BJ (cell line): Measurements from ENCODE around the gene ZNF644. TPM values are rescaled to one million over a fixed set of nuclear protein-coding genes. Genes with fewer than 3 reads are reported as not detected.
"Not testable (repeated sequence)": the region's sequence is repeated elsewhere in the genome, so short reads cannot be mapped to it uniquely, and the experiment has no call there.

Experiments used
- CTCF ChIA-PET: fragments of 350-600 bp; formaldehyde crosslinking; extraction: SDS; loops from one replicate; lab custom pipeline; 2021; ENCODE audit warnings: antibody characterized with exemption, inconsistent platforms; lab: Yijun Ruan, JAX
- POLR2A ChIA-PET: fragments of 300-600 bp; sonication (Branson Sonifier 250); formaldehyde crosslinking; extraction: SDS; loops from one replicate; lab custom pipeline; 2021; ENCODE audit warnings: antibody characterized with exemption; lab: Charles Lee
- DNase-seq: peaks from one replicate; pipeline ENCODE4 v3.0.0-alpha.2; 2011; ENCODE audit warnings: low read depth
- H3K27me3 ChIP-seq: 2 replicates; pipeline ENCODE4 v1.6.0; 2011; ENCODE audit warnings: low read length; ENCODE audit not compliant: control insufficient read depth, insufficient read depth
- H3K36me3 ChIP-seq: 2 replicates; pipeline ENCODE4 v1.5.1; 2011; ENCODE audit warnings: low read length; ENCODE audit not compliant: control insufficient read depth, insufficient read depth
- H3K4me3 ChIP-seq: 2 replicates; pipeline ENCODE4 v1.5.1; 2011; ENCODE audit warnings: low read depth, mild to moderate bottlenecking, control low read depth, low read length
- CTCF ChIP-seq: IDR thresholded peaks from 2 replicates; pipeline ENCODE4 v1.5.1; 2011; ENCODE audit warnings: low read depth, mild to moderate bottlenecking, control low read depth, inconsistent platforms, low read length, moderate library complexity; ENCODE audit not compliant: insufficient read depth
- polyA plus RNA-seq: library from polyadenylated mRNA; depleted of rRNA; stranded (reverse); fragments of >200 nt; gene quantifications from 2 replicates; pipeline ENCODE4 v1.2.3, GENCODE V29; 2011

ZNF644 gene
- polyA plus RNA-seq, 1 experiment: 7.3 TPM

DNA sequence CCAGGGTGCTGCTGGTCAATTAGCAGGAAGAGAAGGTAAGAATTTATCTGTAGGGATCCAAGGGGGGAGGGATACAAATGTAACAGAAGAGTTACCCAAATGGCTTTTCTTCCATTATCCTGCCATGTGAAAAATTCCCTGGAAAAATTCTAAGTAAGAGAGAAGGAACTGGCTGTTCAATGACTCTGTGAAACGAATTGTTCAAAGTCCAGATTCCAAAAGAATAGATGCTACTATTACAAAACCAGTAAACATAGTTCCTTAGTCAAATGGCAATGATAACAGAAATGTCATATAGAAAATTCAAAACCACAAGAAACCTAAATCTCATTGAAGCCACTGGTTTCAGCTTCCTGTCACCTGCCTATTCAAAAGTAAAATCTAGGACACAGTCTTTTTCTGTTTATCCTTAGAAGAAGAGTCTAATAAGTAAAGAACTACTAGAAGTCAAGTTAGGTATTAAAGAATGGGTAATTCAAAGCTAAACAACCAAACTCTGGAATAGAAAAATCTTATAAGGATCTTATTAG is 102.6 kb downstream of the ZNF644 start:
- CTCF ChIA-PET: interaction anchor here (0.6 kb wide), 1 partner anchor 69 kb away, joined by 3 read pairs; no protein-coding TSS in a partner anchor
- no peak for DNase-seq
- peaks cover 1% of the 10 kb centered on the region; the same call in 1 of the 2 replicates for H3K36me3 ChIP-seq
- H3K4me3 ChIP-seq: no peak overlapping the region
- no peak for TF ChIP-seq CTCF
- no peaks in the 10 kb centered on the region for H3K27me3 ChIP-seq
- POLR2A ChIA-PET: no interaction called here

- Histone ChIP-seq H3K36me3 (peaks cover under 1% of the 10 kb centered on the region; the same call in 1 of the 2 replicates), H3K27me3 (no peaks in the 10 kb centered on the region), H3K4me3 (no peak overlapping the region)
- POLR2A ChIA-PET: no interaction called here
- DNase-seq: no peak
- CTCF ChIA-PET: no interaction called here
- no peak for TF ChIP-seq CTCF
These were observed 110.5 kb downstream of the ZNF644 start for GRCh38 chr1:90911353-90911752.

- Histone ChIP-seq H3K4me3 (no peak overlapping the region), H3K36me3 (peaks cover 3% of the 10 kb centered on the region), H3K27me3 (no peaks in the 10 kb centered on the region)
- ChIA-PET POLR2A (no interaction called here), CTCF (interaction anchor here (1.5 kb wide), 1 partner anchor 12 kb away, joined by 3 read pairs; no protein-coding TSS in a partner anchor)
- TF ChIP-seq CTCF: no peak
- DNase-seq: no peak
These were observed 119.2 kb downstream of the ZNF644 start for GRCh38 chr1:90902672-90903071.

DNA sequence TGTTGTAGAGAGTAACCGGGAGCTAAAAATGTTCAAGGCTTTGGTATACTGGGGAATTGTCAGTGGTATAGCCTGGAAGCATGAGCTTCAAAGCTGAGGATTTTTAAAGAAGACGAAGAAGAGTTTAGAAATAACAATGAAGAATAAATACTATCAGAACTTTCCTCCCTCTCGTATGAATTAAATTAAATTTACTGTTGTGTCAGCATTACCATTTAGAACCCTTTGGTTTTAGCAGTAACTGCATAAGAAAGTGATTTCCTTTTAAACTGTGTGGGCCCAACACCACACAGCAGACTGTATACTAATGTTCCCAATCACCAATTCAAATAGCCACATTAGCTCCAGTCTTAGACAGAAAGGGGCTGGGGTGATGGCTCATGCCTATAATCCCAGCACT is 122.6 kb downstream of the ZNF644 start:
- H3K4me3 ChIP-seq: no peak overlapping the region
- no peaks in the 10 kb centered on the region for H3K27me3 ChIP-seq
- ChIA-PET POLR2A (no interaction called here), CTCF (interaction anchor here (1.1 kb wide), 1 partner anchor 10 kb away, joined by 3 read pairs; no protein-coding TSS in a partner anchor)
- DNase-seq: no peak
- peaks cover 3% of the 10 kb centered on the region for H3K36me3 ChIP-seq
- no peak for TF ChIP-seq CTCF

- H3K36me3 ChIP-seq, H3K4me3 ChIP-seq, CTCF ChIA-PET, H3K27me3 ChIP-seq, DNase-seq, POLR2A ChIA-PET: not testable (repeated sequence)
These were observed 128.2 kb downstream of the ZNF644 start for GRCh38 chr1:90893679-90894078.

GRCh38 chr1:90892884-90893283 is 129.0 kb downstream of the ZNF644 start:
- CTCF ChIA-PET, H3K36me3 ChIP-seq, H3K4me3 ChIP-seq, DNase-seq, H3K27me3 ChIP-seq: not testable (repeated sequence)
- POLR2A ChIA-PET: interaction anchor here (0.6 kb wide), 1 partner anchor 12 kb away, joined by 9 read pairs; no protein-coding TSS in a partner anchor

GRCh38 chr1:90892196-90892595 is 129.6 kb downstream of the ZNF644 start:
- H3K36me3 ChIP-seq, H3K27me3 ChIP-seq, CTCF ChIA-PET, DNase-seq, H3K4me3 ChIP-seq: not testable (repeated sequence)
- POLR2A ChIA-PET: interaction anchor here (0.6 kb wide), 1 partner anchor 12 kb away, joined by 9 read pairs; no protein-coding TSS in a partner anchor

GRCh38 chr1:90891756-90892155 is 130.1 kb downstream of the ZNF644 start:
- H3K36me3 ChIP-seq, H3K27me3 ChIP-seq, POLR2A ChIA-PET, H3K4me3 ChIP-seq, CTCF ChIA-PET, DNase-seq: not testable (repeated sequence)
